LNCaP clone FGC (cell line): Measurements from ENCODE around the gene FGD2.

Experiments used
- DNase-seq: peaks from one replicate; pipeline ENCODE4 v3.0.0-alpha.2; 2011; ENCODE audit warnings: low read depth
- H3K4me3 ChIP-seq: 2 replicates; pipeline ENCODE4 v1.5.1; 2011; ENCODE audit warnings: mild to moderate bottlenecking, low read depth, low read length, control low read depth
- CTCF ChIP-seq: IDR thresholded peaks from 2 replicates; pipeline ENCODE4 v1.5.1; 2012; ENCODE audit warnings: mild to moderate bottlenecking; ENCODE audit not compliant: control insufficient read depth, insufficient read depth; ENCODE audit errors: extremely low read depth

The FGD2 gene

GRCh38 chr6:36967757-36968156 is 37.7 kb upstream of the FGD2 start:
- no peak for TF ChIP-seq CTCF
- DNase-seq, result no peak
- H3K4me3 ChIP-seq, result no peak overlapping the region

- no peak for TF ChIP-seq CTCF
- no peak for DNase-seq
- H3K4me3 ChIP-seq, result no peak overlapping the region
Observed at GRCh38 chr6:36968266-36968977, 37.0 kb upstream of the FGD2 start.

GRCh38 chr6:36969240-36969691 is 36.2 kb upstream of the FGD2 start:
- no peak for DNase-seq
- H3K4me3 ChIP-seq, result no peak overlapping the region

GRCh38 chr6:36969988-36970891 is 35.2 kb upstream of the FGD2 start:
- no peak overlapping the region for H3K4me3 ChIP-seq
- no peak for DNase-seq
- TF ChIP-seq CTCF, result no peak

More at GRCh38 chr6:36969240-36969691, 36.2 kb upstream of the FGD2 start:
- no peak for TF ChIP-seq CTCF

- no peak for TF ChIP-seq CTCF
- no peak for DNase-seq
- no peak overlapping the region for H3K4me3 ChIP-seq
Observed at GRCh38 chr6:36970892-36971842, 34.3 kb upstream of the FGD2 start.

- no peak for TF ChIP-seq CTCF
- DNase-seq, result no peak
- H3K4me3 ChIP-seq, result no peak overlapping the region
Observed at GRCh38 chr6:36971921-36972673, 33.4 kb upstream of the FGD2 start.
